NOMO-1 (cell line): ENCODE results near the gene SPG11.
"Not testable (repeated sequence)": the region's sequence is repeated elsewhere in the genome, so short reads cannot be mapped to it uniquely, and the experiment has no call there.

Source experiments
- DNase-seq, 2 experiments: peaks; one replicate each; lab custom pipeline; 2025; ENCODE audit not compliant: unreplicated experiment in 2 of 2; lab: John Stamatoyannopoulos, UW

SPG11 gene

DNA sequence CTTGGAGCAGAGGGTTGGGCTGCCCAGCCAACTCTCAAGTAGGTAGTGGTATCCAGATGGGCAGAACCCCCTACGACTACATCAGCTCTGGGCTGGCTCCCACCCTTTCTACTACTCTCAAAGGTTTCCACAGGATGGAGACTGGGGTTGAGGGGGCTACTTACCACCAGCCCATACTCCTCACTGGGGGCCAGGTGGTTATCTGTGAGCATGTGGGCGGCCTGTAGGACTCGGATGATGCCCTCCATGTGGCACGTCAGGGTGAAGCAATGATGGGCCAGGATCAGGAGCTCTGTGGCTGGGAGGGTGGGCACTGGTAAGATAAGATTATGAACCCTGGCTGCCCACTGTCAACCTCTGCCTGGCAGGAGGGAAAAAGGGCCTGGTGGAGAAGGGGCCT lies 93.1 kb downstream of the SPG11 start:
- no peak for DNase-seq

DNA sequence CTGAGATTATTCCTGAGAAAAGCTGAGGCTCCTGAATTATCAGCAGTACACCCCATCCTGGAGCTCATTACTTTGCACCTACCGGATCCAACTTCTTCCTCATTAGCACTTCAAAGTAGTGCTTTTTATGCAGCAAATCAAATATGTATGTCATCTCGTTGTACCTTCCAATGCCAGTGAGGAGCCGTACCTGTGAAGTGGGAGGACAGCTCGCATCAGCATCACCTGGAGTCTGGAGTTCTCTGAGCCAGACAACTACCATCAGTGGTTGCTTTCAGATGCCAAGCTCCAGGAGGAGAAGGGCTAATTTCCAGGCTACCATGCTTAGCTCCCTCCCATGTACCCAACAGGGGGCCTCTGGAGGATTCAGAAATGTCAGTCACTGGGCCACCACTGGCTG lies 94.1 kb downstream of the SPG11 start:
- no peak for DNase-seq

GRCh38 chr15:44568338-44568737 lies 95.1 kb downstream of the SPG11 start:
- DNase-seq = no peak

GRCh38 chr15:44566155-44566540 lies 97.3 kb downstream of the SPG11 start:
- no peak for DNase-seq

GRCh38 chr15:44565387-44566154 lies 97.9 kb downstream of the SPG11 start:
- no peak for DNase-seq

DNA sequence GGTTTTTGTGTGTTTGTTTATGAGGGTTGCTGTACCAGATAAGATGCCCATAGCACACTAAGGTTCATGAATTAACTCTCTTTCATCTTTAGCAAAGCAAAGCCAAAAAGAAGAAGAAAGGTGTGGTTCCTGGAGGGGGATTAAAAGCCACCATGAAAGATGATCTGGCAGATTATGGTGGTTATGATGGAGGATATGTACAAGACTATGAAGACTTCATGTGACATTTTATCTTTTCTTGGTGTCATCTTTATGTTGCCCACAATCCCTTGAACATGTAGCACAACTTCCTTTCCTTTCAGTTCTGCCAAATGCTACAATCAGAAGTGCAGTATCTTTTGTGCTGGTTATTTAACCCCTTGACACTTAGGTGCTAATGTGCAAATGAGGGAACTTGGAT lies 102.5 kb downstream of the SPG11 start:
- not testable (repeated sequence) for DNase-seq

DNA sequence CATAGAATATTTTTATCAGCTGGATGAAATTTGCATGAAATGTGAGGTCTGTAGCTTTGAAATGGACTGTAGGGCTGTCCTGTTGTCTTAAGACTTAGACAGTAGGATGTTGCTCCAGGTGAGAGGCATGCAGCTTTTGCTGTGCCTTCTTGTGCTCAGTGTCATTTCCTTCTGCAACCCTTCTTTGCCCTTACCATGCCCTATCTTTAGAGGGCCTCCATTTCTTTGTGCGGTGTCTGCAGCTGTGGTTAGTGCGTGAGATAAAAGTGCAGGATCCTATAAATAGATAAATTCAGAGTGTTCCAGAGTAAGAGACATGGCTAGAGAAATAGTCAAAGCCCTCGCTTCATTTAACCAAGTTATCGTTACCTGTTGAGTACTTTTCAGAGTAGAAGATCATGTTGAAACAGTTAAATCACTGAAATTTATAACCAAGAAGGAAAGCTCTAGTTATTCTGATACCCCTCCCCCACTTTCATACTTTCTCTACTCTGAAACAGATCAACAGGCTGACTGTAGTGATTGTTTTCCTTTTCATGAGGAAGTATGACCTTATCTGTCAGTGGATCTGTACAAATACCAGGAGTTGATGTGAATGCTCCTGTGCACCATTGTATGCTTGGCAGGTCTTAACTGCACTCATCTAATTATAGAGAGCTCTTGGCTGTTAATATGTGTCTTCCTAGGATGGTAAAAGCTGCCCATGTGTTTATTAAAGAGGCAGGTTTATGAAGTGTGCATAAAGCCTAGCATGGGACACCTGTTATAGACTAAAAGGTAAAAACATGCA lies 108.3 kb downstream of the SPG11 start:
- DNase-seq = no peak

- no peak for DNase-seq
Measured at GRCh38 chr15:44550734-44551133, 112.7 kb downstream of the SPG11 start.

- DNase-seq = no peak
Measured at GRCh38 chr15:44550256-44550655, 113.2 kb downstream of the SPG11 start.

- DNase-seq = not testable (repeated sequence)
Measured at GRCh38 chr15:44549152-44549551, 114.3 kb downstream of the SPG11 start.

DNA sequence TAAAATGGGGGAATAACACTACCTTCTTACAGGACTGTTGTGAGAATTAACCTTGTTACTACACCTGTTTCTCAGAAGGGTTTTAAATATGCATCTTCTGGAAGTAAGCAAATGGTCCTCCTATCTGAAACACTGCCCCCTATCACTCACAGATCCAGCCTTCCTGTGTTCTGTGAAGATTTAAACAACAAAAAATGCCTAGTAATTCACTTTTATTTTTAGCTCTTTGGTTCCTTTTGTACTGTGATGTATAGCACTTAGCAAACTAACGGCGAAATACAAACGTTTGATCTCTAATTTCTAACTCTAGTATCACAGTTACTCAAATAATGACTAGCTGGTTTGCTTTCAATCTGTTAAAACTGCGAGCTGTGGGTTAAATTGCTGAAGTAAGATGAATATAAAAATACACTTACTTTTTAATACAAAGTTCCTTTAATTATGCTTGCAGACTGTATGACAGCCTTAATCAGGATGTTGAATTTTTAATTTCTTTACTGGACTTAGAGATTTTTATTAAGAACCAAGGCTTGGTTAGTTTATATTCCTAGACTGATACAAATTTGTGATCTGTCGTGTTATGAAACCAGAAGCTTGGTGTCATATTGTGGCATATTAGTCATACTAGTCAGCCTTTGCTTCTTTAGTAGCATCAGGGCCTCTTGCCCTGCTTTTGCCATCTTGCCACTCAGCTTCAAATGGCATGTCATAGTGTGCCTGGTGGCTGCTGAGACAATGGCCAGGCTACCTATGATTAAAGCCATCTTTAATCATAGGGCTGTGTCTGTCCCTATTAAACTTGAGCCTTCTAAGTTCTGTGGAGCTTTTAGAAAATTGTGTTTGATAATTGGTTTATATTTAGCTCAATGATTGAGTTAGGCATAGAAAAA lies 117.3 kb downstream of the SPG11 start:
- DNase-seq = no peak

- DNase-seq = not testable (repeated sequence)
Measured at GRCh38 chr15:44544745-44545144, 118.7 kb downstream of the SPG11 start.

- DNase-seq = no peak
Measured at GRCh38 chr15:44542596-44542995, 120.9 kb downstream of the SPG11 start.

DNA sequence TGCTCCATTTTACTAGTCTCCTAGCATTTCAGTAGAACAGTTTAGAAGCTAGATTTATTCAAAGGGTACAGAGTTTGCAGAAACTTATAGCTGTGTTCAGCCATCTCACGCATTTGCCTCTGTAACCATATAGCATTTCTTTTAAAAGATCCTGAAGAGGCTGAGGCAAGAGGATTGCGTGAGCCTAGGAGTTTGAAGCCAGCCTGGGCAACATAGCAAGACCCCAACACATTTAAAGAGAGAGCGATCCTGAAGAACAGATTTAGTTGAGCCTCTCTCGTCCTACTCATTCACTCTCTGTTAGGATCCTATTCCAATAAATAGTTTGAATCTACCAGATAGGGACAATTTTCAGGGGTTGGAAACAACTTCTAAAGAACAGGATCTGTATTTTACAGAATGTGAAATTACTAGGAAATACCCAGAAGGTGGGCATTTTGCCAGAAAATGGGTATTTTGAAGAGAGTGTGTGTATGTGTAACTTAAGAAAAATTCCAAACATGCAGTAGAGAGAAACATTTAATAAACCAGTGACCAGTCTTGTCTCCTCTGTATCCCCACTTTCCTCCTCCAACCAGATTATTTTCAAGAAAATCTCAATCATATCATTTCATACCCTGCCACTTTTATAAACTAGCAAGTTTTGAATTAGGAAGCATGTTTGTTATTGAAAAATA lies 122.0 kb downstream of the SPG11 start:
- DNase-seq = no peak

DNA sequence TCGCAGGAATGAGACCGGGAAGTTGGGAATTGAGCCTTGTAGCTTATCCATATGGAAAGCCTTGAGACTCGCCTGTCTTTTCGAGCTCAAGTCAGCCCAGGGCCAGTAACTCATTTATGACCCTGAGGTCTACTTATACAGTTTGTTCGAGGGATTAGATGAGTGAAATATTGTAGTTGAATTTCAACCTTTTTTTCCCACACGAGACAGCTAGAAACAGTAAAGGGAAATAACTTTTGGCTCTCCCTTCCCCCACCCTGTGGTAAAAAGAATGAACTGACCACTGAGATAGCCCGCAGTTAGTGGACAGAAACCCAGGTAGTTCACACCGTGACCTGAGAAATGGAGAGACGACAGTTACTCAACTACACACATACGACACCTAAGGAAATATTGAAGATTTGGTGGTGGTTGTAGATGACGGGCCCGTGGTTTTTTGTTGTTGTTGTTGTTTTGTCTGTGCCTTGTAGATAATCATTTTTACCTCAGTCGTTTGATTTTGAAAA lies 125.7 kb downstream of the SPG11 start:
- DNase-seq = peak in 1 of 2 experiments; percentile 23

GRCh38 chr15:44536962-44537734 lies 126.3 kb downstream of the SPG11 start, which contains the start of gene EIF3J:
Gene EIF3J (plus strand): TSS chr15:44537147. CDS start chr15:44537195, 48 bp downstream.
- peak; percentile 94 to 96 for DNase-seq

- DNase-seq = peak; percentile 93 to 96
Measured at GRCh38 chr15:44536302-44536961, 127.0 kb downstream of the SPG11 start.

- peak in 1 of 2 experiments; percentile 44 for DNase-seq
Measured at GRCh38 chr15:44535523-44536301, 127.8 kb downstream of the SPG11 start.
